Esophagus muscularis mucosa (tissue), 4 donors: ENCODE results near the gene KIAA2012. TPM values are rescaled to one million over a fixed set of nuclear protein-coding genes. Genes with fewer than 3 reads are reported as not detected.

Source experiments
- DNase-seq: peaks from one replicate; pipeline ENCODE4 v3.0.0-alpha.2; 2017; ENCODE audit errors: extremely low spot score
- H3K27ac ChIP-seq, 4 donors: fragments of 200-600 bp; sonication (generic); replicated peaks in 1 of 4; 1 replicate in 3 of 4; 2 replicates in 1 of 4; pipeline ENCODE4 v1.5.1; 2016 to 2019; ENCODE audit warnings: mild to moderate bottlenecking in 1 of 4
- H3K27me3 ChIP-seq, 4 donors: fragments of 200-600 bp; sonication (generic); one replicate each; pipeline versions ENCODE4 v1.5.1 to v1.6.0; 2016 to 2019
- H3K36me3 ChIP-seq, 4 donors: fragments of 200-600 bp; sonication (generic); one replicate each; pipeline ENCODE4 v1.5.1; 2016 to 2019
- H3K4me1 ChIP-seq, 4 donors: fragments of 200-600 bp; sonication (generic); one replicate each; pipeline ENCODE4 v1.5.1; 2016 to 2019
- H3K4me3 ChIP-seq, 4 donors: fragments of 200-600 bp; sonication (generic); 1 replicate in 2 of 4; 2 replicates in 2 of 4; pipeline ENCODE4 v1.5.1; 2016 to 2019; ENCODE audit warnings: mild to moderate bottlenecking in 4 of 4, moderate library complexity in 1 of 4
- H3K9me3 ChIP-seq, 4 donors: fragments of 200-600 bp; sonication (generic); 1 replicate in 3 of 4; 2 replicates in 1 of 4; pipeline ENCODE4 v1.5.1; 2016 to 2019
- CTCF ChIP-seq, 3 experiments: fragments of 200-600 bp in 2 of 3; fragments of 450-650 bp in 1 of 3; sonication (generic) in 2 of 3; IDR thresholded peaks; one replicate each; pipeline ENCODE4 v1.5.1; 2017 to 2019; ENCODE audit warnings: antibody characterized with exemption in 3 of 3, mild to moderate bottlenecking in 2 of 3, moderate library complexity in 1 of 3
- EP300 ChIP-seq: sonication (generic); formaldehyde crosslinking; IDR thresholded peaks from one replicate; pipeline ENCODE4 v1.6.1; 2017; ENCODE audit warnings: antibody characterized with exemption
- POLR2A ChIP-seq: fragments of 450-650 bp; IDR thresholded peaks from one replicate; pipeline ENCODE4 v1.6.1; 2017; ENCODE audit warnings: antibody characterized with exemption, moderate library complexity, mild to moderate bottlenecking, low read depth
- POLR2AphosphoS5 ChIP-seq, 2 donors: sonication (generic); formaldehyde crosslinking; IDR thresholded peaks; one replicate each; pipeline ENCODE4 v1.6.1; 2017; ENCODE audit warnings: antibody characterized with exemption in 2 of 2
- WGBS: methylation state at CpG from one replicate; pipeline ENCODE4 v1.1.5; 2018; 5-methylcytosine and 5-hydroxymethylcytosine counted together
- intact Hi-C: fragments of 100-400 bp; cut with DNase I; formaldehyde crosslinking; loops from one replicate; pipeline ENCODE4 v1.15.1; 2023
- small RNA-seq, 3 donors: library from RNA; depleted of rRNA; stranded (forward); fragments of <200 nt; gene quantifications; one replicate each; pipeline ENCODE3, GENCODE V24; 2016
- total RNA-seq, 4 donors: library from RNA; depleted of rRNA; stranded (reverse); fragments of >200 nt; gene quantifications; one replicate each; pipeline versions ENCODE4 v1.1.0 to v1.2.1, GENCODE V29; 2016

The KIAA2012 gene
- total RNA-seq, 4 donors from 2014 or later, result 0.45 TPM; not detected in 3

- Histone ChIP-seq H3K36me3 (no peaks in the 10 kb centered on the region), H3K4me3 (no peak overlapping the region), H3K9me3 (no peaks in the 10 kb centered on the region), H3K4me1 (no peaks in the 10 kb centered on the region), H3K27me3 (no peaks in the 10 kb centered on the region), H3K27ac (no peak overlapping the region)
- intact Hi-C loops, result no loop called here
- WGBS, result 68% methylated on average over 10 of the region's 10 CpGs
- TF ChIP-seq CTCF (IDR thresholded peaks at IDR 0.05), result no peak
- TF ChIP-seq POLR2AphosphoS5 (IDR thresholded peaks at IDR 0.05), result no peak
- no peak for TF ChIP-seq EP300
- TF ChIP-seq POLR2A, result no peak
- DNase-seq, result no peak
Observed at GRCh38 chr2:202249521-202250253, 176.6 kb downstream of the KIAA2012 start.

GRCh38 chr2:202251494-202251893, 178.4 kb downstream of the KIAA2012 start:
- H3K27me3 ChIP-seq, result no peaks in the 10 kb centered on the region
- no peaks in the 10 kb centered on the region for H3K36me3 ChIP-seq
- no peaks in the 10 kb centered on the region for H3K4me1 ChIP-seq
- TF ChIP-seq POLR2AphosphoS5 (IDR thresholded peaks at IDR 0.05), result no peak
- no peak for TF ChIP-seq CTCF (IDR thresholded peaks at IDR 0.05)
- no peak for TF ChIP-seq POLR2A
- no peak for TF ChIP-seq EP300
- no peak overlapping the region for H3K27ac ChIP-seq
- H3K9me3 ChIP-seq, result no peaks in the 10 kb centered on the region
- WGBS, result 51% methylated on average over 5 of the region's 5 CpGs
- no peak overlapping the region for H3K4me3 ChIP-seq
- intact Hi-C loops, result no loop called here
- DNase-seq, result no peak

Small RNAs within 50 kb of the gene (small RNA-seq; reads per million reads assigned to genes)
- 0 reads per million in 3 donors for gene AC079354.2

Other genes starting within 250 kb of the KIAA2012 start
- 10 to 100 TPM; 51.5 to 67.7 (median 57.7) TPM for gene FZD7, start 39.4 kb upstream of the KIAA2012 start, total RNA-seq
- gene SUMO1, start 165.3 kb downstream of the KIAA2012 start, total RNA-seq, result 10 to 100 TPM; 54.6 to 85.6 (median 74.3) TPM
- gene NOP58, start 192.5 kb downstream of the KIAA2012 start, total RNA-seq, result 10 to 100 TPM; 15.6 to 46.6 (median 31.6) TPM